ENCODE data around the gene SLC2A13. TPM values are rescaled to one million over a fixed set of nuclear protein-coding genes. Genes with fewer than 3 reads are reported as not detected.
A peak's percentile ranks its signal among the peaks of the same experiment; 100 is the strongest.

The SLC2A13 gene
- total RNA-seq, 1 experiment from 2014 or later = 5.8 TPM

GRCh38 chr12:39993268-39993667 lies 112.6 kb downstream of the SLC2A13 start:
- no peak for DNase-seq (ENCODE audit: low read depth)

DNA sequence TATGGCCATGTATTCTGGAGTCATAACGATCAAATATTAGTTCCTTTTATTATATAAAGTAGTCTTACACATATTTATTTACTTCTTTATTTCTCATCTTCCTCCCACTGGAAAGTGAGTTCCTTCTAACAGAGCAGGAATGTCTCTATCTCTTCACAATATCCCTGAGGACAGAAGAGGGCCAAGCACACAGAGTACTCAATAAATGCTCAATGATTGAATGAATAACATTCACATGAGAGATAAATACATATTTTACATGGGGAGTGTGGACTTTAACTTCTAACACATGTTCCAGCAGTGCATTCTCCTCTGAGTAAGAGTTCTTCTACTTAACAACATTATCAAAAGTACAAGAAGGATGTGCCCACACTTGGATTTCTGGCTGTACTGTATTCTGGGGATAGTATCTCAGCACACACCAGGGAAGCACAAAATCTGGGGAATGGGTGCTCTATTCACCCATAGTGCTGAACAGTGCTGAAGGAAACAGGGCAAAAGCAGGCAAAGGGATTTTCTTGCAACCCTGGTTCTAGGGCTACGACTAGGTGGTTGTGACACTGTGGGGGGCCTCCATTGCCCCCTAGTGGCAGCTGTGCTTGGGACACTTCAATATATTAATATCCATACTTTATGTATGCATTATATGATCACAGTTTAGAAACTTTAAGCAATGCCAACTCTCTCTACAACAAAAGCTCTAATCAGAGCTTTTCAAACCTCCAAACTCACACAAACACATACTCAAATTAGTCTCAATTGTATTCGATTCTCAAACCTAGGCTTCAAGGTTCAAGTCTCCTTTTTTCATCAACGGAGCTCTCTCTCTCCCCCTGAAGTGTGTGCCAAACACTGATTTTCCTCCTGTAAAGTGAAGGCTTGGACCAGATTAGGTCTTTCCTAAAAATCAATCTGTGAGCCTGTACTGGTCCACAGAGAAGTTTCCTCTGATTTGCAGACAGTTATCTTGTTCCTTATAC lies 115.5 kb downstream of the SLC2A13 start:
- peak; percentile 17 for DNase-seq (ENCODE audit: low read depth)

- DNase-seq (ENCODE audit: low read depth) = no peak
Observed at GRCh38 chr12:39989501-39989900, 116.4 kb downstream of the SLC2A13 start.

GRCh38 chr12:39988574-39988973 lies 117.3 kb downstream of the SLC2A13 start:
- DNase-seq (ENCODE audit: low read depth) = no peak

DNA sequence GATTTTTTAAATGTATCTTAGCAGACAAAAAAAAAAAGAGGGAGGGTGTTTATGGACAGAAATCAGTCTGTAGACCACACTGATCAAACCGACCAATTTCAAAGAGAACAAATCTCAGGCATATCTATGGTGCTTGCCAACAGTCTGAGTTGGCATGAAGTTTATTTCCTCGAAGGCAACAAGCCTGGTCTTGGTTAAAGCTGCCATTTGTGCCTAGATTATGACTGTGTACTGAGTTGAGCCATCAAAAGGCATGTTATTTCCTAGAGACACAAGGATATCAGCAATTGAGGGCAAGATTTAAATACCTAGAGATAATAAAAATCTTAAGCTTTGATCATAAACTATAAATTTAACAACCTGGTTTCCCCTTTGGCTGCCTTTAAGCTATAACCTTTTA lies 119.2 kb downstream of the SLC2A13 start:
- no peak for DNase-seq (ENCODE audit: low read depth)

DNA sequence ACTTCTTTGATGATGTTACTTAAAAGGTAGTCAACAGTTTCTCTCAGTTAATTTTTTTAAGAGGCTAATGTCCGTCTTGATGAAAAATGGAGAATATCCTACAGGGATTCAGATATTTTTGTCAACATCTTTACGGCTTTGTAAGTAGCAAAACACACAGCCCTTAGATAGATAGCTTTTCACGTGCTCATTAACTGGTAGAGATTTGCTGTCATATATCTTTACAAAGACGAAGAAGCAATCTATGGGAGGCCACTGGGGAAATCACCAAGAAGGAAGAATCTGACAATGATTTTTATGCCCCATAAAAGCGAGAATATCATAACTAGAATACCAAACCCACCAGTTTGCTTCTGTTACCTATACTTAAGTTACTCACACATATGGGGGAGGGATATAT lies 121.2 kb downstream of the SLC2A13 start:
- DNase-seq (ENCODE audit: low read depth) = no peak

DNA sequence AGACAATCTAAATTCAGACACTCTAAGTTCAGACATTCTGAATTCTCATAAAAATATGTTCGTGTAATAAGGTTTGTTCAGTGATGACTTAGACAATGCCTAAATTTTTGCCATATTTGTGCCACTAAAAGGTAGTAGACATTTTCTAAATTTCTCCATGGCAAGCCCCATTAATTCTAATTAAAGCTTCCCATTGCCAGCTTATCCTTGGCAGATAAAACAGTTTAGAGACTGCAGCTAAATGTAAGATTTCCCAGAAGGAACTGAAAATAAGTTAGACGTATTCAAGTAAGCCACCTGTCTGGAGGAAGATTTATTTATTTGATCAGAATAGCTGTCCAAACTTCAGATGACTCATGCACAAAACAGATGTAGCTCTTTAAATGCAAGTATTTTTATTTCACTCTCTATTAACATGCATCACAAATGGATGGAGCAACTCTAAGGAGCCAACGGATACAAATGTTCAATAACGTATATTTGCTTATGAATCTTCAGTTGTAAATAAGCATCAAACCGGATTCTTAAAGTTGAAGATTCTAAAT lies 130.4 kb downstream of the SLC2A13 start:
- no peak for DNase-seq (ENCODE audit: low read depth)

DNA sequence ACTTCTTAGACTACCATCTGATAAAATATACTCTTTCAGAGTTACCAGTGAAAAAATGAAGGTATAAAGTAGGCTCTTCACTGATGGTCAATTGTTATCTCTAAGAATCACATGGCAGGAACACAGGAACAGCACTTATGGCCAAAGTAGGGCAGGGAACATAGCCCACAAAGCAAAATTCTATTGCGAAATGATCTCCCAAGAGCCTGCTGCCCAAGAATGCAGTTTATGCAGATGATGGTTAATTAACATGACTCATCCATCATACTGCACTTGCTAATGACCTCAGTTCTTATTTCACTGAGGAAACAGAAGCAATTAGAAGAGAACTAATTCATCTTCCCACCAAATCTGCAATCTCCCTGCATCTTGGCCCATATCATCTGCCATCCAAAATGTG lies 133.8 kb downstream of the SLC2A13 start:
- no peak for DNase-seq (ENCODE audit: low read depth)

- no peak for DNase-seq (ENCODE audit: low read depth)
Observed at GRCh38 chr12:39971348-39971747, 134.5 kb downstream of the SLC2A13 start.

- DNase-seq (ENCODE audit: low read depth) = no peak
Observed at GRCh38 chr12:39966721-39967120, 139.2 kb downstream of the SLC2A13 start.

- no peak for DNase-seq (ENCODE audit: low read depth)
Observed at GRCh38 chr12:39966256-39966655, 139.6 kb downstream of the SLC2A13 start.

DNA sequence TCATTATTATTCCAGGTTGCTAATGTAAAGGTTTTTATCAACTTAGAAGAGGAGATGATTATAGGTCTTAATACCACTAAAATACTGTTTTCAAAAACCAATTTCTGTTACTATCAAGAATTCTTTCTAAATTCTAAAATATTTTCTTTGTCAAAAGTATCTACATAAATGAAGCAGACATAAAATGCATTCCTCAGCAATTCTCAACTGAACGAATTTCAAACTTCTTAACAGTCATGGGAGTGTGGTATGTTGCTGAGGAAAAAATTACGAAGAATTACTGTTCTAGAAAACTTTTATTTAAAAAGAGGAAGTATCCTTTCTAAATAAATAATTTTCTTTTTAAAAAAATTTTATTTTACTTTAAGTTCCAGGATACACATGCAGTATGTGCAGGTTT lies 146.4 kb downstream of the SLC2A13 start:
- DNase-seq (ENCODE audit: low read depth) = no peak

DNA sequence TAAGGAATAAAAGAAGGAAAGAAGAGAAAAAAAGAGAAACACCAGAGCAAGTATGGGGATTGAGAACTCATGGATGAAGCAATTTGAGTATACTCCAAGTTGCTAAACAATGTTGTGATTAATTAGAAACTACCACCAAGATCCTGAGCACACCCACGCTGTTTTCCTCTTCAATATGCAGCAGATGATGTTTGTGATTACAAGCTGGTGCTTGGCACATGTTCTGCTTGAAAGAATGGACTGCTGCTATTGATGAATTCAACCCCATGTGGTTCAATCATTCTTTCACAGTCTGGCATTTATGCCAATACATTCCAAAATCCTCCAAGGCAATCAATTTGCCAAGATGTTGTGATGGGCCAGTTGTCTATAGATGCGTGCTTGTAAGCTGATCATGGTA lies 146.8 kb downstream of the SLC2A13 start:
- no peak for DNase-seq (ENCODE audit: low read depth)

GRCh38 chr12:39958377-39958776 lies 147.5 kb downstream of the SLC2A13 start:
- no peak for DNase-seq (ENCODE audit: low read depth)

DNA sequence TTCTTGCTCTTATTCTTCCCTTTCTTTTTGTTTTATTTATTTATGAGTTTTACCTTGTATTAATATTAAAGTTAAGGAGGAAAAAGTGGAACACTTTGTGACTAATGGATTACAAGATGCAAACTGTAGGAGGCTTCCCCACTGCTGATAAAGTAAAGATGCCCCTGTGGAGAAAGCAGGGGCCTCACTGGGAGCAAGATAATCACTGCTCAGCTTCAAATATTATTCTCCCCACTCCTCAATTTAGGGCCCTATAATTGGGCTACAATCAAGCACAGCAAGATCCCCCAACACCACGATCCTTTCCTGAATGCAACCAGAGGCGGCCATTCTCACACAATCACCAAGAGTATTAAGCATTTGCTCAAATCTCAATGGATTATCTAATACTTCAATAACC lies 149.2 kb downstream of the SLC2A13 start:
- no peak for DNase-seq (ENCODE audit: low read depth)

DNA sequence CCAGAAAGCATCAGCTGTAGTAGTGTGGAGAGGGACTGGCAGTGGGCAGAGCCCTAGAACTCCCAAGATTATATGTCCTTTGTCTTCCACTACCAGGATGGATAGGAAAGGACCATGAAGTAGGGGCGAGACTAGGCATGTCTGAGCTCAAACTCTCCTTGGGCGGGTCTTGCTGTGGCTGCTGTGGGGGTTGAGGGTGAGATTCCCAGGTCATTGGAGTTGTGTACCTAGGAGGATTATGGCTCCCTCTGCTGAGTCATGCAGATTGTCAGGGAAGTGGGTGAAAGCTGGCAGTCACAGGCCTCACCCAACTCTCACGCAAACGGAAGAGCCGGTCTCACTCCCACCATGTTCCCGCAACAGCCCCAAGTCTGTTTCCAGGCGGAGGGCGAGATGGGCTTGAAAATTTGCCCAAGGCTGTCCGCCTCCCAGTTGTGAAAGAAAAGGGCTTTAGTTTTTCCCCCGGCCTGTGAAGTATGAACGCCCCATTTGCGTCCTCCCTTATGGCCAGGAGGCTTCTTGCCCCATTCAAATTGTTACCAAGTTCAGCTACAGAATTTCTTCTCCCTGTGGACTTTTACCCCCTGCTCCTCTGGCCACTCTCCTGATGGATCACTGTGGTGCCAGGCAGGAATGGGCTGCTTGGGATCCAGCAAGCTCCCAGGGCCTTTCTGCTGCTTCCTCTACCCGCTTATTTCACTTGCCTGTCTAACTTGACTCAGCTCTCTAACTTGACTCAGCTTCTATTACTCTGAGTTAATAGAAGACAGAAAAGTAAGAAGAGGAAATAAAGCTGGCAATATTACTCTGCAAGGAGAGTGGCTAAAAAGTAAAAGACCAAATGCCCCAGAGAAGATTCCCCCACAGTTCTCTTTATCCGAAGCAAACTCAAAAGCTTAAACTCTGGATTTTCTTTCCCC lies 159.3 kb downstream of the SLC2A13 start:
- no peak for DNase-seq (ENCODE audit: low read depth)

DNA sequence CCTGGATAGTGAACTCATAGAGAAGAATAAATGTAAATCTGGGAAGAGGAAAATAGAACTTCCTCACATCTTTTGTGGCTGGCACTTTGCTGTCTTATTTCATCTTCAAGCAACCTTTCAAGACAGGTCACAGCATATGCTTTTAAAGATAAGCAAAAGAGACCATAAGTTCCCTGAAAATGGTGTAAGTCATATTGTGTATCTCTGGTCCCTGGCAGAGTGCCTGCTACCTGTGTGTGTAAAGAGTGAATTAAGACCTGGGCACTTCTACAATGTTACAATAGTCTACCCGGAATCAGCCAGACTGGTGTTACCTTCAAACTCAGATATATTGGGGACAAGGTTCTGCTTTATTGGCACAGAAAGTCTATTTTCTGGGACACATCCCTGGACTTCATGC lies 168.8 kb downstream of the SLC2A13 start:
- no peak for DNase-seq (ENCODE audit: low read depth)

DNA sequence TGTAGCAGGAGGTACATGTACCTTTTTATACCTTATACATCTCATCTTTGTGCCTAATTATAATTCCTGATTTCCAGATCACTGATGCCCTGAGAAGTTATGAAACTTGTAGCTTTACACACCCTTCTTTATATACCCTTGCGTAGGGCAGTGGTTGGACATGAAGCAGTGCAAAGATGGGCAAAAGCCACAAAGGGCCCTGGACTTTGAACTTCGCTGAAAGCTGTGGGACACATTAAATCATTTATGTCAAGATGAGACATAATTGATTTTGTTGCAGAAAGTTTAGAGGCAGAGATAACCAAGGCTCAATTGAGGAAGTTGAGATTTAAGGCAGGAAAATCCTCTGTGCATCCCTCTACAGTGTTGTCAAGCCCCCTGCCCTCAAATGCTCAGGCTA lies 170.0 kb downstream of the SLC2A13 start:
- no peak for DNase-seq (ENCODE audit: low read depth)

DNA sequence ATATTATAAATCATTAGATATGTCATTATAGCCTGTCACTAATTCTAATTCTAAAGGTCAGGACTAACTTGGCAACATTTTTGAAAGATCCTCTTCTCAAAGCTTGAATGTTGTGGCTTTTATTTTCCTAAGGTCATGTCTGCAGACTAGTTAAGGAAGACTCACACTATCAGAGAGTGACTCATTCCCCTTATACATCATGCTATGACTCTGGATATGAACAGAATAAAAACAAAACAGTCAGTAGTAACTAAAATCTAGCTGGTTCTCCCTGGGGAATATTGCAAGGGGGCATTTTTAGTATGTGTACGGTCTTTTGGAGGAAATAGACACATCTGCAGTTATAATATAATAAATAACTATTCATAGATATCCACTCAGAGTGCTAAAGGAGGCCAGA lies 170.6 kb downstream of the SLC2A13 start:
- peak; percentile 0 for DNase-seq (ENCODE audit: low read depth)

DNA sequence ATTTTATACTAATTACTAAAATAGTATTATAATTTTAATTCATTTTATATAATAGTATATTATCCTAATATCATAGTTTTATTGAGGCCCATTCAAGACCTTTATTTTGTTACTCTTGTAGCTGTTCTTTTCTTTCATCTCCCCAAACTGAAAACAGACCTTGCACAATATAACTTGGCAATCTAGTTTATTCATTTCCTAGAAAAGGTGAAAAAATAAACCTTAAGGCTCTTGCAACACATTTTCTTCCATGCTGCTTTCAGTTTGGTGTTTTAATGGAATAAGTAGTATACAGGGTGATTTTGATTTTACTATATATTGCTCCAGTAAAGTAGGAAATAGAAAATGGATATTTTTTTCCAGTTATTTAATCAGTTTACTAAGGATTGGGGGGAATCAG lies 174.0 kb downstream of the SLC2A13 start:
- DNase-seq (ENCODE audit: low read depth) = no peak

GRCh38 chr12:39931231-39931630 lies 174.7 kb downstream of the SLC2A13 start:
- DNase-seq (ENCODE audit: low read depth) = no peak

- DNase-seq (ENCODE audit: low read depth) = no peak
Observed at GRCh38 chr12:39930101-39930500, 175.8 kb downstream of the SLC2A13 start.

Data from RPMI7951 (cell line).